SK-N-SH (cell line): ENCODE data around the gene ZNF335. TPM values are rescaled to one million over a fixed set of nuclear protein-coding genes. Genes with fewer than 3 reads are reported as not detected.

ENCODE experiments used
- CTCF ChIA-PET: fragments of 300-600, 350-600 bp; formaldehyde crosslinking; extraction: SDS; loops from one replicate; lab custom pipeline; 2021; lab: Yijun Ruan, JAX
- POLR2A ChIA-PET: fragments of 350-600 bp; sonication (Branson Sonifier 250); formaldehyde crosslinking; extraction: SDS; loops from one replicate; lab custom pipeline; 2020; ENCODE audit warnings: antibody characterized with exemption, inconsistent platforms; lab: Yijun Ruan, JAX
- DNase-seq: peaks from one replicate; pipeline ENCODE4 v3.0.0; 2012
- H2AFZ ChIP-seq: fragments of 200-600 bp; sonication (generic); 2 replicates; pipeline ENCODE4 v1.8.1; 2016; ENCODE audit warnings: antibody characterized with exemption, mild to moderate bottlenecking, low read depth
- H3F3A ChIP-seq: fragments of 200-600 bp; sonication (generic); replicated peaks from 2 replicates; pipeline ENCODE3; 2016; ENCODE audit warnings: antibody characterized with exemption, mild to moderate bottlenecking; ENCODE audit not compliant: insufficient read depth
- H3K27ac ChIP-seq, 2 experiments: fragments of 200-500 bp in 1 of 2; fragments of 200-600 bp in 1 of 2; sonication (Bioruptor generic) in 1 of 2; sonication (generic), shearing (Covaris generic) in 1 of 2; 2 replicates each; pipeline versions ENCODE4 v1.5.1 to v1.6.1; 2014 to 2016; ENCODE audit warnings: low read depth in 2 of 2, inconsistent platforms in 1 of 2, low read length in 1 of 2, mild to moderate bottlenecking in 1 of 2, mixed read lengths in 1 of 2
- H3K27me3 ChIP-seq: fragments of 200-600 bp; sonication (generic), shearing (Covaris generic); 2 replicates; pipeline ENCODE4 v1.6.1; 2016; ENCODE audit warnings: mixed run types; ENCODE audit not compliant: insufficient read depth
- H3K36me3 ChIP-seq, 2 experiments: fragments of 200-500 bp in 1 of 2; fragments of 200-600 bp in 1 of 2; sonication (Bioruptor generic) in 1 of 2; sonication (generic) in 1 of 2; replicated peaks in 1 of 2; 2 replicates each; pipeline versions ENCODE3 to v1.5.1; 2014 to 2016; ENCODE audit warnings: low read length in 1 of 2, mild to moderate bottlenecking in 1 of 2; ENCODE audit not compliant: insufficient read depth in 2 of 2, control insufficient read depth in 1 of 2
- H3K4me1 ChIP-seq, 2 experiments: fragments of 200-500 bp in 1 of 2; fragments of 200-600 bp in 1 of 2; sonication (Bioruptor generic) in 1 of 2; sonication (generic), shearing (Covaris generic) in 1 of 2; 2 replicates each; pipeline versions ENCODE4 v1.5.1 to v1.6.1; 2014 to 2016; ENCODE audit warnings: low read depth in 1 of 2, low read length in 1 of 2, mixed run types in 1 of 2; ENCODE audit not compliant: insufficient read depth in 2 of 2, control insufficient read depth in 1 of 2
- H3K4me2 ChIP-seq: fragments of 200-600 bp; sonication (generic), shearing (Covaris generic); 2 replicates; pipeline ENCODE4 v1.6.1; 2017; ENCODE audit warnings: mixed run types
- H3K4me3 ChIP-seq, 2 experiments: fragments of 200-500 bp in 1 of 2; fragments of 200-600 bp in 1 of 2; sonication (Bioruptor generic) in 1 of 2; sonication (generic), shearing (Covaris generic) in 1 of 2; 2 replicates each; pipeline versions ENCODE4 v1.5.1 to v1.8.1; 2014 to 2016; ENCODE audit warnings: low read depth in 2 of 2, inconsistent platforms in 1 of 2, low read length in 1 of 2, mild to moderate bottlenecking in 1 of 2, mixed read lengths in 1 of 2, moderate library complexity in 1 of 2
- H3K79me2 ChIP-seq: fragments of 200-600 bp; sonication (generic); 2 replicates; pipeline ENCODE4 v1.8.1; 2017; ENCODE audit warnings: mild to moderate bottlenecking; ENCODE audit not compliant: insufficient read depth
- H3K9ac ChIP-seq: fragments of 200-600 bp; sonication (generic); 2 replicates; pipeline ENCODE4 v1.6.1; 2017; ENCODE audit warnings: mixed run types
- H3K9me2 ChIP-seq: fragments of 200-600 bp; sonication (generic); 2 replicates; pipeline ENCODE4 v1.6.1; 2017; ENCODE audit warnings: mixed run types
- H3K9me3 ChIP-seq: fragments of 200-600 bp; sonication (generic); 2 replicates; pipeline ENCODE4 v1.6.1; 2017; ENCODE audit warnings: mixed run types, mild to moderate bottlenecking, moderate library complexity
- H4K20me1 ChIP-seq: fragments of 200-600 bp; sonication (generic); 2 replicates; pipeline ENCODE4 v1.6.1; 2017; ENCODE audit warnings: mild to moderate bottlenecking, mixed run types; ENCODE audit not compliant: insufficient read depth
- CHD2 ChIP-seq: fragments of 150-350 bp; IDR thresholded peaks from 2 replicates; pipeline ENCODE4 v1.6.1; 2018; ENCODE audit warnings: low read length; ENCODE audit not compliant: partially characterized antibody
- ELF1 ChIP-seq: IDR thresholded peaks from 2 replicates; pipeline ENCODE4 v1.4.0; 2012
- EP300 ChIP-seq, 2 experiments: IDR thresholded peaks; 2 replicates each; pipeline versions ENCODE4 v1.4.0 to v1.6.1; 2012; ENCODE audit warnings: borderline replicate concordance in 1 of 2, low read depth in 1 of 2, low read length in 1 of 2
- FOSL2 ChIP-seq: IDR thresholded peaks from 2 replicates; pipeline ENCODE4 v1.4.0; 2012; ENCODE audit warnings: low read depth, mild to moderate bottlenecking, moderate library complexity, borderline replicate concordance
- FOXJ3 ChIP-seq: sonication (generic); formaldehyde crosslinking; IDR thresholded peaks from 2 replicates; pipeline ENCODE4 v1.5.1; 2020; ENCODE audit warnings: mild to moderate bottlenecking, missing genetic modification reagents
- GATA2 ChIP-seq: sonication (generic); formaldehyde crosslinking; IDR thresholded peaks from 2 replicates; pipeline ENCODE4 v1.5.0; 2020; ENCODE audit warnings: mild to moderate bottlenecking, missing genetic modification reagents
- MXI1 ChIP-seq: IDR thresholded peaks from 2 replicates; pipeline ENCODE4 v1.6.1; 2012; ENCODE audit warnings: mild to moderate bottlenecking, low read depth, low read length, improper control_type of control experiment
- RAD21 ChIP-seq: IDR thresholded peaks from 2 replicates; pipeline ENCODE4 v1.6.1; 2012; ENCODE audit warnings: mild to moderate bottlenecking, low read length
- SIN3A ChIP-seq: IDR thresholded peaks from 2 replicates; pipeline ENCODE4 v1.6.1; 2012; ENCODE audit warnings: low read depth, mild to moderate bottlenecking, low read length, moderate library complexity, borderline replicate concordance
- SMC3 ChIP-seq: IDR thresholded peaks from 2 replicates; pipeline ENCODE4 v1.6.1; 2012; ENCODE audit warnings: low read depth, low read length, improper control_type of control experiment
- TEAD4 ChIP-seq: IDR thresholded peaks from 2 replicates; pipeline ENCODE4 v1.4.0; 2012; ENCODE audit warnings: mild to moderate bottlenecking, borderline replicate concordance; ENCODE audit not compliant: insufficient read depth
- YY1 ChIP-seq: IDR thresholded peaks from 2 replicates; pipeline ENCODE4 v1.4.0; 2012; ENCODE audit warnings: low read depth, mild to moderate bottlenecking
- WGBS: methylation state at CpG from one replicate; pipeline ENCODE4 v1.1.6; 2017; ENCODE audit warnings: low lambda C conversion rate; 5-methylcytosine and 5-hydroxymethylcytosine counted together
- polyA plus RNA-seq, 3 experiments: library from polyadenylated mRNA; depleted of rRNA; stranded (reverse); fragments of >200 nt; gene quantifications; 2 replicates each; pipeline ENCODE4 v1.2.3, GENCODE V29; 2012
- TF ChIP-seq, protein P1 (sequence below): IDR thresholded peaks from 2 replicates; pipeline ENCODE4; 2012
- TF ChIP-seq, protein P2 (sequence below): fragments of 150-350 bp; IDR thresholded peaks from 2 replicates; pipeline ENCODE4 v1.6.1; 2016; ENCODE audit warnings: mild to moderate bottlenecking, low read depth, low read length
- TF ChIP-seq, protein P3 (sequence below): fragments of 150-350 bp; IDR thresholded peaks from 2 replicates; pipeline ENCODE4 v1.6.1; 2017; ENCODE audit warnings: antibody characterized with exemption, low read length, low read depth, borderline replicate concordance
- TF ChIP-seq, protein P4 (sequence below): IDR thresholded peaks from 2 replicates; pipeline ENCODE4 v1.6.1; 2012; ENCODE audit warnings: mild to moderate bottlenecking, low read depth, low read length, moderate library complexity
- TF ChIP-seq, protein P5 (sequence below): fragments of 200-600 bp; sonication (generic); IDR thresholded peaks from 2 replicates; pipeline ENCODE4 v1.6.1; 2017; ENCODE audit warnings: antibody characterized with exemption, mild to moderate bottlenecking, moderate library complexity

ZNF335 gene
- polyA plus RNA-seq, 1 of the 3 experiments (the other 2 are of a cell fraction), result 11.7 TPM

DNA sequence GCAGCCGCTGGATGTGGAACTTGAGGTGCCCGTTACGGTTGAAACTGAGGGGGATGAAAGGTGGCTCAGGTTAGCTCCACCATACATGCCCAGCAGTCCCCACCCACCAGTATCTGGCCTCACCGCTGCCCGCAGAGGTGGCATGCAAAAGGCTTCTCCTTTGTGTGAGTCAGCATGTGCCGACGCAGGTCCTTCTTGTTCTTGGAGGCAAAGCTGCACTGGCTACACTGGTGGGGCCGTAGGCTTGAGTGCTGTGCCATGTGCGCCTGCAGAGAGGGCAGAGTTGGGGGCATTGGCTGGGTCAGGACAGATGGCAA lies 21.7 kb downstream of the ZNF335 start:
- H3K4me2 ChIP-seq, result no peak overlapping the region
- H3K27me3 ChIP-seq, result no peaks in the 10 kb centered on the region
- CTCF ChIA-PET, result interaction anchor here (2.0 to 4.4 kb wide), 4 partner anchors 8 to 37 kb away, joined by 8 to 27 read pairs (median 10); no protein-coding TSS in a partner anchor
- no peaks in the 10 kb centered on the region for H3K9me3 ChIP-seq
- H3K27ac ChIP-seq, result no peak overlapping the region; a peak in 1 of 4 replicates
- H3K4me3 ChIP-seq, result no peak overlapping the region
- no peak overlapping the region for H3K9ac ChIP-seq
- no peaks in the 10 kb centered on the region for H4K20me1 ChIP-seq
- TF ChIP-seq ELF1 (no peak), TEAD4 (no peak), GATA2 (CRISPR knock-in tag) (no peak), CHD2 (no peak), FOXJ3 (CRISPR knock-in tag) (no peak), MXI1 (no peak), SIN3A (no peak), FOSL2 (no peak), YY1 (no peak), SMC3 (no peak), EP300 (IDR thresholded peaks at IDR 0.05; ENCODE audit: borderline replicate concordance in 1 of 2, low read depth in 1 of 2, low read length in 1 of 2) (no peak), RAD21 (no peak)
- TF ChIP-seq, protein P1, sequence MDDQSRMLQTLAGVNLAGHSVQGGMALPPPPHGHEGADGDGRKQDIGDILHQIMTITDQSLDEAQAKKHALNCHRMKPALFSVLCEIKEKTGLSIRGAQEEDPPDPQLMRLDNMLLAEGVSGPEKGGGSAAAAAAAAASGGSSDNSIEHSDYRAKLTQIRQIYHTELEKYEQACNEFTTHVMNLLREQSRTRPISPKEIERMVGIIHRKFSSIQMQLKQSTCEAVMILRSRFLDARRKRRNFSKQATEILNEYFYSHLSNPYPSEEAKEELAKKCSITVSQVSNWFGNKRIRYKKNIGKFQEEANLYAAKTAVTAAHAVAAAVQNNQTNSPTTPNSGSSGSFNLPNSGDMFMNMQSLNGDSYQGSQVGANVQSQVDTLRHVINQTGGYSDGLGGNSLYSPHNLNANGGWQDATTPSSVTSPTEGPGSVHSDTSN, result no peak
- TF ChIP-seq, protein P2, sequence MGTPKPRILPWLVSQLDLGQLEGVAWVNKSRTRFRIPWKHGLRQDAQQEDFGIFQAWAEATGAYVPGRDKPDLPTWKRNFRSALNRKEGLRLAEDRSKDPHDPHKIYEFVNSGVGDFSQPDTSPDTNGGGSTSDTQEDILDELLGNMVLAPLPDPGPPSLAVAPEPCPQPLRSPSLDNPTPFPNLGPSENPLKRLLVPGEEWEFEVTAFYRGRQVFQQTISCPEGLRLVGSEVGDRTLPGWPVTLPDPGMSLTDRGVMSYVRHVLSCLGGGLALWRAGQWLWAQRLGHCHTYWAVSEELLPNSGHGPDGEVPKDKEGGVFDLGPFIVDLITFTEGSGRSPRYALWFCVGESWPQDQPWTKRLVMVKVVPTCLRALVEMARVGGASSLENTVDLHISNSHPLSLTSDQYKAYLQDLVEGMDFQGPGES, result no peak
- TF ChIP-seq, protein P3, sequence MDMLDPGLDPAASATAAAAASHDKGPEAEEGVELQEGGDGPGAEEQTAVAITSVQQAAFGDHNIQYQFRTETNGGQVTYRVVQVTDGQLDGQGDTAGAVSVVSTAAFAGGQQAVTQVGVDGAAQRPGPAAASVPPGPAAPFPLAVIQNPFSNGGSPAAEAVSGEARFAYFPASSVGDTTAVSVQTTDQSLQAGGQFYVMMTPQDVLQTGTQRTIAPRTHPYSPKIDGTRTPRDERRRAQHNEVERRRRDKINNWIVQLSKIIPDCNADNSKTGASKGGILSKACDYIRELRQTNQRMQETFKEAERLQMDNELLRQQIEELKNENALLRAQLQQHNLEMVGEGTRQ, result no peak
- TF ChIP-seq, protein P4, sequence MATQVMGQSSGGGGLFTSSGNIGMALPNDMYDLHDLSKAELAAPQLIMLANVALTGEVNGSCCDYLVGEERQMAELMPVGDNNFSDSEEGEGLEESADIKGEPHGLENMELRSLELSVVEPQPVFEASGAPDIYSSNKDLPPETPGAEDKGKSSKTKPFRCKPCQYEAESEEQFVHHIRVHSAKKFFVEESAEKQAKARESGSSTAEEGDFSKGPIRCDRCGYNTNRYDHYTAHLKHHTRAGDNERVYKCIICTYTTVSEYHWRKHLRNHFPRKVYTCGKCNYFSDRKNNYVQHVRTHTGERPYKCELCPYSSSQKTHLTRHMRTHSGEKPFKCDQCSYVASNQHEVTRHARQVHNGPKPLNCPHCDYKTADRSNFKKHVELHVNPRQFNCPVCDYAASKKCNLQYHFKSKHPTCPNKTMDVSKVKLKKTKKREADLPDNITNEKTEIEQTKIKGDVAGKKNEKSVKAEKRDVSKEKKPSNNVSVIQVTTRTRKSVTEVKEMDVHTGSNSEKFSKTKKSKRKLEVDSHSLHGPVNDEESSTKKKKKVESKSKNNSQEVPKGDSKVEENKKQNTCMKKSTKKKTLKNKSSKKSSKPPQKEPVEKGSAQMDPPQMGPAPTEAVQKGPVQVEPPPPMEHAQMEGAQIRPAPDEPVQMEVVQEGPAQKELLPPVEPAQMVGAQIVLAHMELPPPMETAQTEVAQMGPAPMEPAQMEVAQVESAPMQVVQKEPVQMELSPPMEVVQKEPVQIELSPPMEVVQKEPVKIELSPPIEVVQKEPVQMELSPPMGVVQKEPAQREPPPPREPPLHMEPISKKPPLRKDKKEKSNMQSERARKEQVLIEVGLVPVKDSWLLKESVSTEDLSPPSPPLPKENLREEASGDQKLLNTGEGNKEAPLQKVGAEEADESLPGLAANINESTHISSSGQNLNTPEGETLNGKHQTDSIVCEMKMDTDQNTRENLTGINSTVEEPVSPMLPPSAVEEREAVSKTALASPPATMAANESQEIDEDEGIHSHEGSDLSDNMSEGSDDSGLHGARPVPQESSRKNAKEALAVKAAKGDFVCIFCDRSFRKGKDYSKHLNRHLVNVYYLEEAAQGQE, result no peak
- TF ChIP-seq, protein P5, sequence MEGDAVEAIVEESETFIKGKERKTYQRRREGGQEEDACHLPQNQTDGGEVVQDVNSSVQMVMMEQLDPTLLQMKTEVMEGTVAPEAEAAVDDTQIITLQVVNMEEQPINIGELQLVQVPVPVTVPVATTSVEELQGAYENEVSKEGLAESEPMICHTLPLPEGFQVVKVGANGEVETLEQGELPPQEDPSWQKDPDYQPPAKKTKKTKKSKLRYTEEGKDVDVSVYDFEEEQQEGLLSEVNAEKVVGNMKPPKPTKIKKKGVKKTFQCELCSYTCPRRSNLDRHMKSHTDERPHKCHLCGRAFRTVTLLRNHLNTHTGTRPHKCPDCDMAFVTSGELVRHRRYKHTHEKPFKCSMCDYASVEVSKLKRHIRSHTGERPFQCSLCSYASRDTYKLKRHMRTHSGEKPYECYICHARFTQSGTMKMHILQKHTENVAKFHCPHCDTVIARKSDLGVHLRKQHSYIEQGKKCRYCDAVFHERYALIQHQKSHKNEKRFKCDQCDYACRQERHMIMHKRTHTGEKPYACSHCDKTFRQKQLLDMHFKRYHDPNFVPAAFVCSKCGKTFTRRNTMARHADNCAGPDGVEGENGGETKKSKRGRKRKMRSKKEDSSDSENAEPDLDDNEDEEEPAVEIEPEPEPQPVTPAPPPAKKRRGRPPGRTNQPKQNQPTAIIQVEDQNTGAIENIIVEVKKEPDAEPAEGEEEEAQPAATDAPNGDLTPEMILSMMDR, result no peak
- no peak for DNase-seq
- H2AFZ ChIP-seq, result no peak overlapping the region
- 89% methylated on average over 5 of the region's 9 CpGs for WGBS
- peaks cover 19 to 77% of the 10 kb centered on the region in 2 experiments for H3K36me3 ChIP-seq
- no peaks in the 10 kb centered on the region for H3F3A ChIP-seq
- POLR2A ChIA-PET, result interaction anchor here (4.6 kb wide), 1 partner anchor 15 kb away, joined by 41 read pairs; the partner anchor contains the start of gene PCIF1
- H3K79me2 ChIP-seq, result no peaks in the 10 kb centered on the region
- H3K4me1 ChIP-seq, result peaks cover 0 to 5% of the 10 kb centered on the region in 2 experiments; a peak in 1 of 4 replicates
- H3K9me2 ChIP-seq, result no peaks in the 10 kb centered on the region
